Panc1 (cell line): ENCODE results near the gene SUSD6. TPM values are rescaled to one million over a fixed set of nuclear protein-coding genes. Genes with fewer than 3 reads are reported as not detected.

Experiments
- ATAC-seq: fragments of 200-7000 bp; cut with Tn5 transposase; 2 replicates; pipeline ENCODE4 v1.9.1; 2020; ENCODE audit warnings: mild to moderate bottlenecking, moderate library complexity
- BruUV-seq: library from RNA; stranded (reverse); fragments of 400-500 nt; replicated peaks from 2 replicates; lab custom pipeline; 2021; lab: Mats Ljungman, UMichigan
- CTCF ChIA-PET: fragments of 300-600 bp; sonication (Branson Sonifier 250); formaldehyde crosslinking; loops from one replicate; lab custom pipeline; 2022; ENCODE audit warnings: antibody characterized with exemption; lab: Charles Lee
- POLR2A ChIA-PET: fragments of 300-600 bp; sonication (Branson Sonifier 250); formaldehyde crosslinking; loops from one replicate; lab custom pipeline; 2022; ENCODE audit warnings: antibody characterized with exemption; lab: Charles Lee
- DNase-seq: peaks from one replicate; pipeline ENCODE4 v3.0.0-alpha.2; 2010; ENCODE audit warnings: low read depth, low spot score
- H3K27ac ChIP-seq: 2 replicates; pipeline ENCODE4 v1.5.1; 2011; ENCODE audit warnings: mild to moderate bottlenecking, low read length, inconsistent platforms
- H3K27me3 ChIP-seq: fragments of 200-500 bp; sonication (Bioruptor generic); 2 replicates; pipeline ENCODE4 v1.6.0; 2014; ENCODE audit warnings: low read length, inconsistent platforms; ENCODE audit not compliant: control insufficient read depth, insufficient read depth
- H3K36me3 ChIP-seq: fragments of 200-500 bp; sonication (Bioruptor generic); 2 replicates; pipeline ENCODE4 v1.5.1; 2014; ENCODE audit warnings: inconsistent platforms, mild to moderate bottlenecking, low read length, moderate library complexity; ENCODE audit not compliant: control insufficient read depth, insufficient read depth
- H3K4me1 ChIP-seq: 2 replicates; pipeline ENCODE4 v1.5.1; 2011; ENCODE audit warnings: inconsistent platforms, mild to moderate bottlenecking, low read length, moderate library complexity; ENCODE audit not compliant: control insufficient read depth, insufficient read depth
- H3K4me3 ChIP-seq, 2 experiments: 2 replicates each; pipeline ENCODE4 v1.5.1; 2011 to 2012; ENCODE audit warnings: low read depth in 2 of 2, low read length in 2 of 2, mild to moderate bottlenecking in 2 of 2, inconsistent platforms in 1 of 2, moderate library complexity in 1 of 2
- H3K9me3 ChIP-seq: fragments of 200-500 bp; sonication (Bioruptor generic); 2 replicates; pipeline ENCODE4 v1.5.1; 2014; ENCODE audit warnings: low read depth, mild to moderate bottlenecking, inconsistent platforms, low read length, moderate library complexity; ENCODE audit not compliant: control insufficient read depth, insufficient read depth
- CTCF ChIP-seq: fragments of 450-650 bp; IDR thresholded peaks from 2 replicates; pipeline ENCODE4 v1.5.1; 2017; ENCODE audit warnings: mild to moderate bottlenecking
- POLR2AphosphoS5 ChIP-seq: IDR thresholded peaks from 2 replicates; pipeline ENCODE4 v1.6.1; 2012; ENCODE audit warnings: mild to moderate bottlenecking, low read depth, low read length, moderate library complexity
- REST ChIP-seq, 2 experiments: IDR thresholded peaks; 2 replicates each; pipeline ENCODE4 v1.6.1; 2011 to 2012; ENCODE audit warnings: low read depth in 2 of 2, control low read depth in 1 of 2, low read length in 1 of 2, mild to moderate bottlenecking in 1 of 2, moderate library complexity in 1 of 2; ENCODE audit not compliant: insufficient read depth in 1 of 2
- SIN3A ChIP-seq: IDR thresholded peaks from 2 replicates; pipeline ENCODE4 v1.6.1; 2012; ENCODE audit warnings: low read depth, mild to moderate bottlenecking, low read length, moderate library complexity, borderline replicate concordance; ENCODE audit not compliant: insufficient read depth
- TCF7L2 ChIP-seq: IDR thresholded peaks from 2 replicates; pipeline ENCODE4 v1.6.1; 2011; ENCODE audit warnings: mild to moderate bottlenecking, low read depth, low read length, inconsistent platforms
- in situ Hi-C: cut with HindIII; loops from 2 replicates; pipeline ENCODE4 v1.10.0; 2016; ENCODE audit warnings: low sequenced_read_pairs, low pct_unique_long_range_greater_than_20kb
- intact Hi-C: fragments of 100-400 bp; cut with micrococcal nuclease; formaldehyde crosslinking; loops from one replicate; pipeline ENCODE4 v1.10.0; 2022; ENCODE audit not compliant: unreplicated experiment
- total RNA-seq: library from RNA; stranded (reverse); gene quantifications from one replicate; pipeline ENCODE4 v1.2.1, GENCODE V29; 2021; ENCODE audit not compliant: unreplicated experiment

The SUSD6 gene
- total RNA-seq, 1 experiment from 2014 or later, result 10.9 TPM

GRCh38 chr14:69687606-69688298 lies 76.4 kb downstream of the SUSD6 start:
- TF ChIP-seq POLR2AphosphoS5 (no peak), TCF7L2 (no peak), CTCF (no peak), REST (IDR thresholded peaks at IDR 0.05; ENCODE audit: insufficient read depth in 1 of 2, low read depth in 2 of 2, low read length in 1 of 2) (no peak), SIN3A (no peak)
- Histone ChIP-seq H3K4me3 (no peak overlapping the region), H3K27ac (no peak overlapping the region), H3K9me3 (no peaks in the 10 kb centered on the region), H3K27me3 (no peaks in the 10 kb centered on the region), H3K36me3 (no peaks in the 10 kb centered on the region), H3K4me1 (peaks cover 7% of the 10 kb centered on the region; the same call in 1 of the 2 replicates)
- no peak for DNase-seq
- POLR2A ChIA-PET, result no interaction called here
- ATAC-seq, result no peak
- no TSS peak for BruUV-seq
- intact Hi-C loops, result no loop called here
- CTCF ChIA-PET, result no interaction called here
- in situ Hi-C loops, result no loop called here

GRCh38 chr14:69688299-69688649 lies 76.9 kb downstream of the SUSD6 start:
- H3K4me3 ChIP-seq, result no peak overlapping the region
- no TSS peak for BruUV-seq
- POLR2A ChIA-PET, result no interaction called here
- intact Hi-C loops (no loop called here), in situ Hi-C loops (no loop called here)
- H3K27ac ChIP-seq, result no peak overlapping the region
- peaks cover 7% of the 10 kb centered on the region; the same call in 1 of the 2 replicates for H3K4me1 ChIP-seq
- H3K9me3 ChIP-seq, result no peaks in the 10 kb centered on the region
- H3K36me3 ChIP-seq, result no peaks in the 10 kb centered on the region
- ATAC-seq (no peak), DNase-seq (no peak)
- TF ChIP-seq SIN3A (no peak), TCF7L2 (no peak), CTCF (no peak), POLR2AphosphoS5 (no peak), REST (IDR thresholded peaks at IDR 0.05; ENCODE audit: insufficient read depth in 1 of 2, low read depth in 2 of 2, low read length in 1 of 2) (no peak)
- CTCF ChIA-PET, result no interaction called here
- no peaks in the 10 kb centered on the region for H3K27me3 ChIP-seq
